ENCODE measurements around the gene PTPRF. TPM values are rescaled to one million over a fixed set of nuclear protein-coding genes. Genes with fewer than 3 reads are reported as not detected.

Gene PTPRF
- total RNA-seq, 1 donor from 2014 or later, result 71.1 TPM

DNA sequence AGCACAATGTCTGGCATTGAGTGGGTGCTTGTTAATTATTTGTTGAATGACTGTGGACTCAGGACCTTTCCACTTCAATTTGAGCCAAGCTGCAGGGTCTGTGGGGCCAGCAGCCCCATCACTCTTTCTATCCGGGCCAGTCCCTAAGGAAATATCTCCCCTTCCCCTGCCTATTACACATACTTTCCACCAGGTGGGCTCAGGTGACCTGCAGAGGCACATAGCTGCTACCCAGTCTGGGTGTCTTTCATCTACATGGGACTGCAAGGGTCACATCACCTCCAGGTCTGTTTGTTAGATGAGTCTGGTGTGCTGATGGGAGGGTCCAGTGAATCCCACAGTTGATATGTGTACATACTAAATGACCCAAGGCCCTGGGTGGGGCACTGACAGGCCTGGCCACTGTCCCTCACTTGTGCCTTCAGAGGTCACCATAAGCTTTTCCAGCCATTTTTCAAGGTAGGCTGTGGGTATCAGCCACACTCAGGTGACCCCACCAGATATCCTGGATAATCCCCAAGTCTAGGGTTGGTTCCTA lies 59.8 kb downstream of the PTPRF start:
- Histone ChIP-seq H3K36me3 (no peaks in the 10 kb centered on the region), H3K9ac (no peak overlapping the region), H2AFZ (replicated peaks) (no peak overlapping the region), H3K79me2 (ENCODE audit: low read depth) (no peaks in the 10 kb centered on the region), H3K27me3 (no peaks in the 10 kb centered on the region), H4K20me1 (ENCODE audit: low read depth) (peaks cover 17% of the 10 kb centered on the region), H3K4me1 (no peaks in the 10 kb centered on the region), H3F3A (ENCODE audit: low read depth) (no peaks in the 10 kb centered on the region), H3K9me3 (ENCODE audit: low read depth) (no peaks in the 10 kb centered on the region), H3K4me3 (no peak overlapping the region), H3K27ac (no peak overlapping the region), H3K4me2 (no peak overlapping the region)
- Mint-ChIP-seq H3K27me3 (ENCODE audit: insufficient read depth, low read depth) (peaks cover 3% of the 10 kb centered on the region), H3K4me1 (no peaks in the 10 kb centered on the region), H3K27ac (no peak overlapping the region), H3K9me3 (no peaks in the 10 kb centered on the region), H3K36me3 (peaks cover 29% of the 10 kb centered on the region), H3K4me3 (no peak overlapping the region)
- TF ChIP-seq, protein P1, sequence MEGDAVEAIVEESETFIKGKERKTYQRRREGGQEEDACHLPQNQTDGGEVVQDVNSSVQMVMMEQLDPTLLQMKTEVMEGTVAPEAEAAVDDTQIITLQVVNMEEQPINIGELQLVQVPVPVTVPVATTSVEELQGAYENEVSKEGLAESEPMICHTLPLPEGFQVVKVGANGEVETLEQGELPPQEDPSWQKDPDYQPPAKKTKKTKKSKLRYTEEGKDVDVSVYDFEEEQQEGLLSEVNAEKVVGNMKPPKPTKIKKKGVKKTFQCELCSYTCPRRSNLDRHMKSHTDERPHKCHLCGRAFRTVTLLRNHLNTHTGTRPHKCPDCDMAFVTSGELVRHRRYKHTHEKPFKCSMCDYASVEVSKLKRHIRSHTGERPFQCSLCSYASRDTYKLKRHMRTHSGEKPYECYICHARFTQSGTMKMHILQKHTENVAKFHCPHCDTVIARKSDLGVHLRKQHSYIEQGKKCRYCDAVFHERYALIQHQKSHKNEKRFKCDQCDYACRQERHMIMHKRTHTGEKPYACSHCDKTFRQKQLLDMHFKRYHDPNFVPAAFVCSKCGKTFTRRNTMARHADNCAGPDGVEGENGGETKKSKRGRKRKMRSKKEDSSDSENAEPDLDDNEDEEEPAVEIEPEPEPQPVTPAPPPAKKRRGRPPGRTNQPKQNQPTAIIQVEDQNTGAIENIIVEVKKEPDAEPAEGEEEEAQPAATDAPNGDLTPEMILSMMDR (IDR thresholded peaks at IDR 0.05), result peak; percentile 30
- TF ChIP-seq EZH2 (IDR thresholded peaks at IDR 0.05) (no peak), EZH2phosphoT487 (IDR thresholded peaks at IDR 0.05) (no peak)
- DNase-seq (ENCODE audit: low spot score), result peak; percentile 24

DNA sequence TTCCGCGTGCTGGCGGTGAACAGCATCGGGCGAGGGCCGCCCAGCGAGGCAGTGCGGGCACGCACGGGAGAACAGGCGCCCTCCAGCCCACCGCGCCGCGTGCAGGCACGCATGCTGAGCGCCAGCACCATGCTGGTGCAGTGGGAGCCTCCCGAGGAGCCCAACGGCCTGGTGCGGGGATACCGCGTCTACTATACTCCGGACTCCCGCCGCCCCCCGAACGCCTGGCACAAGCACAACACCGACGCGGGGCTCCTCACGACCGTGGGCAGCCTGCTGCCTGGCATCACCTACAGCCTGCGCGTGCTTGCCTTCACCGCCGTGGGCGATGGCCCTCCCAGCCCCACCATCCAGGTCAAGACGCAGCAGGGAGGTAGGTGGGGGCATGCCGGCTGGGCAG lies 60.5 kb downstream of the PTPRF start:
- Histone ChIP-seq H3K9ac (no peak overlapping the region), H2AFZ (replicated peaks) (no peak overlapping the region), H3K27ac (no peak overlapping the region), H3K36me3 (no peaks in the 10 kb centered on the region), H3K9me3 (ENCODE audit: low read depth) (no peaks in the 10 kb centered on the region), H3K27me3 (no peaks in the 10 kb centered on the region), H3K4me2 (no peak overlapping the region), H3K4me1 (no peaks in the 10 kb centered on the region), H3F3A (ENCODE audit: low read depth) (no peaks in the 10 kb centered on the region), H3K4me3 (no peak overlapping the region), H3K79me2 (ENCODE audit: low read depth) (no peaks in the 10 kb centered on the region), H4K20me1 (ENCODE audit: low read depth) (peaks cover 10% of the 10 kb centered on the region)
- no peak overlapping the region for H3K4me3 Mint-ChIP-seq
- TF ChIP-seq EZH2phosphoT487 (IDR thresholded peaks at IDR 0.05), result no peak
- TF ChIP-seq, protein P1 (IDR thresholded peaks at IDR 0.05), result no peak
- no peak for TF ChIP-seq EZH2 (IDR thresholded peaks at IDR 0.05)
- H3K27ac Mint-ChIP-seq, result no peak overlapping the region
- peaks cover 3% of the 10 kb centered on the region for H3K27me3 Mint-ChIP-seq (ENCODE audit: insufficient read depth, low read depth)
- no peaks in the 10 kb centered on the region for H3K9me3 Mint-ChIP-seq
- no peak for DNase-seq (ENCODE audit: low spot score)
- H3K4me1 Mint-ChIP-seq, result no peaks in the 10 kb centered on the region
- H3K36me3 Mint-ChIP-seq, result peaks cover 29% of the 10 kb centered on the region

DNA sequence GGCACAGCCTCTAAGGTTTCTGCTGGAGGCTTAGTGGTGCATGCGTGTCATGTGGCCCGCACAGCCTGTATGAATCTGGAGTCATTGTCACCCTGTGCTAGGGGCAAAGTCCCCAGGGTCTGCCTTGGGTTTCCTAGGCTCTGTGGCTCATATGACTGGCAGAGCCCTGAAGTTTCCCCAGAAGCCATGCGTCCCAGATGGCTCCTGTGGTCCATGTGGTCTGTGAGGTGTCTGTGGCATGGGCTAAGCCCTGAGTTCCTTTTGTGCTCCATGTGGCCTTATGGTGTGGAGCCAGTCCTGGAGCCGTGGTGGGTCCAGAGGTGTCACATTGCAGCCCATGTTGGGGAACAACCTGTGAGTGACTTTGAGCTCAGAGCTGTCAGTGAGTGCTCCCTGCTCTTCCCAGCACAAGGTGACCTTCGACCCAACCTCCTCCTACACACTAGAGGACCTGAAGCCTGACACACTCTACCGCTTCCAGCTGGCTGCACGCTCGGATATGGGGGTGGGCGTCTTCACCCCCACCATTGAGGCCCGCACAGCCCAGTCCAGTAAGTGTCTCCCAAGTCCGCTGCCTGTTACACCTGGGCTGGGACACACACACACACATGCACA lies 61.5 kb downstream of the PTPRF start:
- no peaks in the 10 kb centered on the region for H3K4me1 ChIP-seq
- H4K20me1 ChIP-seq (ENCODE audit: low read depth), result peaks cover 7% of the 10 kb centered on the region
- H3K36me3 Mint-ChIP-seq, result peaks cover 26% of the 10 kb centered on the region
- no peaks in the 10 kb centered on the region for H3K36me3 ChIP-seq
- H3K4me3 ChIP-seq, result no peak overlapping the region
- no peaks in the 10 kb centered on the region for H3F3A ChIP-seq (ENCODE audit: low read depth)
- no peak overlapping the region for H3K27ac Mint-ChIP-seq
- H3K9ac ChIP-seq, result no peak overlapping the region
- H3K27me3 ChIP-seq, result no peaks in the 10 kb centered on the region
- no peaks in the 10 kb centered on the region for H3K9me3 Mint-ChIP-seq
- no peaks in the 10 kb centered on the region for H3K9me3 ChIP-seq (ENCODE audit: low read depth)
- H3K27ac ChIP-seq, result no peak overlapping the region
- peaks cover 3% of the 10 kb centered on the region for H3K27me3 Mint-ChIP-seq (ENCODE audit: insufficient read depth, low read depth)
- H3K4me1 Mint-ChIP-seq, result no peaks in the 10 kb centered on the region
- no peak overlapping the region for H2AFZ ChIP-seq (replicated peaks)
- no peaks in the 10 kb centered on the region for H3K79me2 ChIP-seq (ENCODE audit: low read depth)
- H3K4me2 ChIP-seq, result no peak overlapping the region
- TF ChIP-seq EZH2 (IDR thresholded peaks at IDR 0.05) (no peak), EZH2phosphoT487 (IDR thresholded peaks at IDR 0.05) (no peak)
- TF ChIP-seq, protein P1 (IDR thresholded peaks at IDR 0.05), result no peak
- DNase-seq (ENCODE audit: low spot score), result no peak
- H3K4me3 Mint-ChIP-seq, result no peak overlapping the region
